Ammon's horn (tissue), 1 donor: ENCODE data around the gene PAGR1.

Source experiments
- DNase-seq: peaks from one replicate; pipeline ENCODE4 v3.0.0-alpha.2; 2016; ENCODE audit warnings: low spot score

The PAGR1 gene

GRCh38 chr16:29837841-29838240 is 21.9 kb downstream of the PAGR1 start:
- DNase-seq: peak; percentile 54

- no peak for DNase-seq
Measured at GRCh38 chr16:29839822-29840221, 23.9 kb downstream of the PAGR1 start.

DNA sequence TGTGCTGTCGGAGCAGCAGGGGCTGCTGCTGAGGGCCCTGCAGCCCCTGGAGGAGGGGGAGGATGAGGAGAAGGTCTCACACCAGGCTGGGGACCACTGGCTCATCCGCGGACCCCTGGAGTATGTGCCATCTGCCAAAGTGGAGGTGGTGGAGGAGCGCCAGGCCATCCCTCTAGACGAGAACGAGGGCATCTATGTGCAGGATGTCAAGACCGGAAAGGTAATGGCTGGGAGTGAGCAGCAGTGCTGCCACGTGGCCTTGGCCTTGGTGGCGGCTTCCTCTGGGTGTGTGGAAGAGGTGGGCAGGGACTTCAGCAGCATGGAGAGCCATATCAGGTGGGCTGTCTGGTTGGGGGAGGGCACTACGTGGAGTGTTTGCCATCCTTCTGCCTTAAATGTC is 24.3 kb downstream of the PAGR1 start:
- DNase-seq: no peak

DNA sequence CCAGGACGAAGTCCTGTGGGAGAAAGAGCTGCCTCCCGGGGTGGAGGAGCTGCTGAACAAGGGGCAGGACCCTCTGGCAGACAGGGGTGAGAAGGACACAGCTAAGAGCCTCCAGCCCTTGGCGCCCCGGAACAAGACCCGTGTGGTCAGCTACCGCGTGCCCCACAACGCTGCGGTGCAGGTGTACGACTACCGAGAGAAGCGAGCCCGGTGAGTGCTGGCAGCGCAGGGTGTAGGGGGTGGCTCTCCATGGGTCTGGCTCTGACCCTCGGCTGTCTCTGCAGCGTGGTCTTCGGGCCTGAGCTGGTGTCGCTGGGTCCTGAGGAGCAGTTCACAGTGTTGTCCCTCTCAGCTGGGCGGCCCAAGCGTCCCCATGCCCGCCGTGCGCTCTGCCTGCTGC is 25.7 kb downstream of the PAGR1 start:
- no peak for DNase-seq

- DNase-seq: no peak
Measured at GRCh38 chr16:29842732-29843346, 26.9 kb downstream of the PAGR1 start.

DNA sequence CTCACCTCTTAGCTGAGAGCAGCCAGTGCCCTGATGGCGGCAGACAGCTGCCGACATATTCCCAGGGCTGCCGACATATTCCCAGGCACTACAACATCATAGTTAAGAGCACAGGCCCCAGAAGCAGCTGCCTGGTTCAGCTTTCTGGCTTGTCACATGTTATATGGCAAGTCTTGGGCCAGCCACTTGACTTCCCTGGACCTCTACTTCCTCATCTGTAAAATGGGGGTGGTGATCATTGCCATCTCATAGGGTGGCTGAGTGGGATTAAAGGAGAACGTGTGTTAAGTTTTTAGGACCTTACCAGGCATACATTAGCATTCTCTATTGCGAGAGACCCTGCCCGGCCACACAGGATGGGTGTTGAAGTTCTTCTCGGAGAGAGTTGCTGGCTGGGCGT is 28.0 kb downstream of the PAGR1 start:
- DNase-seq: no peak

DNA sequence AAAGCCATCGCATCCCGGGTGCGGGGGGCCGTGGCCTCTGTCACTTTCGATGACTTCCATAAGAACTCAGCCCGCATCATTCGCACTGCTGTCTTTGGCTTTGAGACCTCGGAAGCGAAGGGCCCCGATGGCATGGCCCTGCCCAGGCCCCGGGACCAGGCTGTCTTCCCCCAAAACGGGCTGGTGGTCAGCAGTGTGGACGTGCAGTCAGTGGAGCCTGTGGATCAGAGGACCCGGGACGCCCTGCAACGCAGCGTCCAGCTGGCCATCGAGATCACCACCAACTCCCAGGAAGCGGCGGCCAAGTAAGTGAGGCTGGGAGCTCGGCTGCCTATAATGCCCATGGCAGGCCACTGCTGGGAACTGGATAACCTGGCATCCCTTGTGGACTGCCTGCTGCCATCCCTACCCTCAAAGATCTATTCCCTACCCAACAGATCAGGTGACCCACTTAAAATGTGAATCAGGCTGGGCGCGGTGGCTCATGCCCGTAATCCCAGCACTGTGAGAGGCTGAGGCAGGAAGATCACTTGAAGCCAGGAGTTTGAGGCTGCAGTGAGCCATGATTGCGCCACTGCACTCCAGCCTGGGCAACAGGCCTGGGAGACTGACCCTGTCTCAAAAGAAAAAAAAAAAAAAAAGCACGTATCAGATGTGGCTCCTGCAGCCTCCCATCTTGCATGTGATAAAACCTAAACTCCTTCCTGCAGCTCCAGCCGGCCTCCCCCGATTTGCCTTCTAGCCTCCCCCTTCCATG is 28.8 kb downstream of the PAGR1 start:
- no peak for DNase-seq

GRCh38 chr16:29845656-29846055 is 29.7 kb downstream of the PAGR1 start:
- no peak for DNase-seq

GRCh38 chr16:29848420-29849297 is 32.7 kb downstream of the PAGR1 start:
- peak; percentile 79 for DNase-seq

DNA sequence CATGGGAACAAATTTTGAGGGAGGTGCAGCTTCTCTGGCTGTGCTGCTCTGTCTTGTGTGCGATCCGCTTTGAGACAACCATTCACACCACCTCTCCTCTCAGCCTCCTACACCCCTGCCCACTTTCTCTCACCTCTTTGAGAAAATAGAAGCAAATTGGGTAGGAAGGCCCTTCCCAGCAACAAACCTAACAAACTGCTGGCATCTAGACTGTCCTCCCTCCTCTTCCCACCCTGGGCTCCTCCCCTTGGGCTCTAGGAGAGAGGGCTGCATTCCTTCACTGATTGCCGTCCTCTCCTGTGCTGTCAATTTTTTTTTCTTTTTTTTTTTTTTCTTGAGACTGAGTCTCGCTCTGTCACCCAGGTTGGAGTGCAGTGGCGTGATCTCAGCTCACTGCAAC is 33.6 kb downstream of the PAGR1 start:
- DNase-seq: no peak

- DNase-seq: no peak
Measured at GRCh38 chr16:29850998-29851397, 35.0 kb downstream of the PAGR1 start.

DNA sequence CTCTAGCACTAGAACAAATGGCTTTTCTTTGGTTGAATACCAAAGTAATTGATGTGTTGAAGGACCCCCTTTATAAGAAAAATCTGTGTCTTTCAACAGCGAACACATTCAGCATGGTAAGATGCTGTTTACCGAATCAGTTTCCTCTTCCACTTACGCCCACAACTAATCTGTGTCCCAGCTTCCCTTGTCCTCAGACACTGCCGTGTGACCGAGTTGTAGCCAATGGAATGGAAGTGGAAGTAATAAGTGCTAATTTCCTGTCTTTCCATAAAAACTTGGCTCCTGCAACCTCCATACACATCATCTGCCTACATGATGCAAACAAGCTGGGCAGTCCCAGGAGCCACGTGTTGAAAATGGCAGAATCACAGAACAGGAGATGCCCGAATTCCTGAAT is 36.7 kb downstream of the PAGR1 start:
- DNase-seq: peak; percentile 77

DNA sequence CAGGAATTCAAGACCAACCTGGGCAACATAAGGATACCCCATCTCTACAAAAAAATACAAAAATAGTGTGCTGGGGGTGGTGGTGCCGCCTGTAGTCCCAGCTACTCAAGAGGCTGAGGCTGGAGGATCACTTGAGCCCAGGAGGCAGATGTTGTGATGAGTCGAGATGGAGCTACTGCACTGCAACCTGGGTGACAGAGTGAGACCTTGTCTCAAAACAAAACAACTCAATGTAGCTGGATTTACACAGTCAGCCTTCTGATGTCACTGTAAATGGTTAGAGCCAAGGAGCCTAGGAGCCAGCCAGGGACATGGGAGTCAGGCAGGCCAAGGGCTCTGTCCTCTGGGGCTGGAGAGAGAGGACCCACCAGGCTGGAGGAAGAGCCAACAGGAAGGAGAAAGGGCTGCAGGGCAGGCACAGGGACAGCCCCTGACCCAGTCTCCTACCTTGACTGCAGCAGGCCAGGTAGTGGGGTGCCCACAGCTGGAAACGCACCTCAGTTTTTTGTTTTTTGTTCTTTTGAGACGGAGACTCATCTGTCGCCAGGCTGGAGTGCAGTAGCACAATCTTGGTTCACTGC is 38.7 kb downstream of the PAGR1 start:
- DNase-seq: no peak

- no peak for DNase-seq
Measured at GRCh38 chr16:29857133-29857760, 41.3 kb downstream of the PAGR1 start.

DNA sequence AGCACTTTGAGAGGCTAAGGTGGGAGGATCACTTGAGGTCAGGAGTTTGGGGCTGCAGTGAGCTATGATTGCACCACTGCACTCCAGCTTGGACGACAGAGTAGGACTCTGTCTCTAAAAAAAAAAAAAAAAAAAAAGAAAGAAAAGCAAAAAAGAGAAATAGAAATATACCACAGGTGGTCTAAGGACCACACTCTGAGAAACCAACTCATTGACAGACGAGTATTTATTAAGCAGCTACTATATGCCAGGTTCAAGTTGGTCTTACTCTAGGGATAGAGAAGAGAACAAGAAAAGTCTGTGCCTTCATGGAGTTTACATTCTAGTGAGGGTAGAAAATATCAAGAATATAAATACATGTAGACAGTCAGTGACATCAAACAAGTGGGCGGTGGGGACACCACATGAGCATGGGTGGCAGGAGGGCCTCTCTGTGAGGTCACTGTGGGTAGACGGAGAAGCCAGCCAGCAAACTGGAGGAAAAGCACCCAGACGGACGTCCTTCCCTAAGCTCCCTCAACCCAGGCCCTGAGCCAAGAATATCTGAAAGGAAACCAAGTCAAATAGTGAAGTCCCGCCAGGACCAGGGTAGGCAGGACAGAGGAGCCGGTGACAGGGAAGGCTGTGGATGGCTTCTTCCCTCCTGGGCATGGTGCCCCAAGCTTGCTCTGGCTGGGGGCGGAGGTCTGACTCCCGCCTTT is 42.3 kb downstream of the PAGR1 start:
- DNase-seq: no peak

DNA sequence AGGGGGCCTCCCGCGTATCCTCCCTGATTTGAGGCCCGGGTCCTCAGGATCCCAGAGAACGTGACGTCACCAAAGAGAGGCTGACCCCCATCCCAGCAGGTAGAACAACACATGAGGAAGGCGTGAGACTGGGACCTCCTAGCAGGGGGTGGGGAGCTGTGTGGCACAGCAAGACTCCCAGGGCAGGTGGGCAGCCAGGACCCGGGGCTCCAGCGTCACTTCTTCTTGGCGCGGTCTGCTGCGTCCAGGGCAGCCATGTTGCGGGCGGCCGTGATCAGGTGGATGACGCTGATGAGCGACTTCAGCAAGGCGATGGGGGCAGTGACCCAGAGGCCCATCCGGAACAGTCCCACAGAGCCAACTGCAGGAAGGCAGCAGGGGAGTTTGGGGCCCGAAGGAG is 43.0 kb downstream of the PAGR1 start:
- no peak for DNase-seq

DNA sequence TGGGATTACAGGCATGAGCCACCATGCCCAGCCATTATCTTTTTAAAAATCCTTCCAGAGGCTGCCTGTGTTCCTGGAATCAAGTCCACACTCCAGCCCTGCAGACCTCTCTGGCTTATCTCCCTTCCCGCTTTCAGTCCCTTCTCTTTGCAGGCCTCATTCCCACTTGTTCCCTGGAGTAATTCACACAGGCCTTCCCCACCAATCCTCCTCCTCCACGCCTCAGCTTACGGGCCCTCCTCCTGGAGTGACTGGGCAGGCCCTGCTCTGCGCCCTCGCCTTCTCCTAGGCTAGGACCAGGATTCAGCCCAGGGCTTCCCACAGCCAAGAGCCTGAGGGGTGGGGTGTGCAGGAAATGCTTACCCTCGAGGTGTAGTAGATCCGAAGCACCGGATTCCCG is 44.3 kb downstream of the PAGR1 start:
- no peak for DNase-seq

DNA sequence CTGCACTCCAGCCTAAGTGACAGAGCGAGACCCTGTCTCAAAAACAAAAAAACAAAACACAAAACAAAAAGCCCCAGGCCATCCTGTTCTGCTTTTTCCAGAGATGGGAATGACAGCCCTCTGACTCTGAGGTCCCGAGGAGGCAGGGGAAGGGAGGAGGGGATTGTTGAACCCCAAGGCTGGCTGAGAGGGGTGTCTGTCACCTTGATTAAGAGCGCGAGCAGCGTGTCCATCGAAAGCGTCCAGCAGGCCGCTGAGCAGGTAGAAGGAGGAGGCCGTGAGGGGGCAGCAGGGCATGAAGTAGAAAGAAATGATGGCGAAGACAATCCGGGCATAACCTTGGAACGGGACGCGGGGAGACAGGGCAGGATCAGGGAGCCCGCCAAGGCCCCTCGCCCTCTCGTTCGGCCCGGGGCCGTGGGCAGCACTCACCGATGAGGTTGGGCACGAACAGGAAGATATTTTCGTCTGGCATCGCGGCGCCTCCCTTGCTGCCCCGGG is 46.5 kb downstream of the PAGR1 start:
- peak; percentile 18 for DNase-seq

GRCh38 chr16:29862884-29863668 is 47.1 kb downstream of the PAGR1 start, which contains the start of gene CDIPT:
TSS of gene CDIPT (minus strand) at chr16:29863226. CDS start at chr16:29862857, 369 bp downstream.
- DNase-seq: peak; percentile 99

GRCh38 chr16:29863669-29863984 is 47.7 kb downstream of the PAGR1 start:
- no peak for DNase-seq
